ENCODE results near the gene EXOC3L1. TPM values are rescaled to one million over a fixed set of nuclear protein-coding genes. Genes with fewer than 3 reads are reported as not detected.

The EXOC3L1 gene
- total RNA-seq, 2 experiments from 2014 or later, result not detected

DNA sequence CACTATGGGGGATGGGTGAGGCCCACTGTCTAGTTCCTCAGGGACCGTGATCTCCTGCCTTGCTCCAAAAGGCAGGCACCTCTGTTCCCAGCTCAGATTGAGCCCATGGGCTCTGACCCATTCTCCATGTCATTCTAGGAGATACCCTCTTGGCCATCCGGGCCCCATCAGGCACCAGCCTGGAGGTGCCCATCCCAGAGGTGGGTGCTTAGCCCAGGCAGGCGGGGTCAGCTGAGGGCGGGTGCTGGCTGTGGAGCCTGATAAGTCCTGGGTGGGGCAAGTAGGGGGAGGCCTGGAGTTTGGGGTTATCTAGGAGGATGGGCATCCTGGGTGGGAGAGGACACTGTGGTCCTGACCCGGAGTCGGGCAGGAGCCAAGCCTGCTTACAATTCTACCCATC is 4.3 kb upstream of the EXOC3L1 start:
- CTCF ChIA-PET, result no interaction called here
- TF ChIP-seq CTCF (IDR thresholded peaks at IDR 0.05), result no peak
- Mint-ChIP-seq H3K27ac (peak overlapping the region; percentile 87), H3K27me3 (no peaks in the 10 kb centered on the region), H3K9me3 (no peaks in the 10 kb centered on the region), H3K4me3 (peak overlapping the region; percentile 92), H3K36me3 (ENCODE audit: low read depth) (peaks cover 62% of the 10 kb centered on the region), H3K4me1 (ENCODE audit: low read depth) (peaks cover 50% of the 10 kb centered on the region)
- intact Hi-C loops (cut with DNase I, micrococcal nuclease), result loop anchor here in 1 of 2 experiments (5.0 kb wide), 1 partner anchor 262 kb away; the partner anchor contains the start of gene CIAO2B
- no peak for DNase-seq
- Histone ChIP-seq H3K4me3 (ENCODE audit: low read length) (no peak overlapping the region), H3K27me3 (ENCODE audit: control insufficient read depth in 1 of 2, insufficient read depth in 2 of 2, low read length in 2 of 2) (no peaks in the 10 kb centered on the region), H3K36me3 (ENCODE audit: insufficient read depth, low read length) (peaks cover 57% of the 10 kb centered on the region), H3K27ac (ENCODE audit: low read depth in 1 of 2, low read length in 2 of 2) (no peak overlapping the region), H3K9me3 (ENCODE audit: control insufficient read depth in 1 of 2, insufficient read depth in 1 of 2, low read length in 2 of 2) (no peaks in the 10 kb centered on the region), H3K4me1 (ENCODE audit: insufficient read depth, low read length) (peaks cover 51% of the 10 kb centered on the region)
- ATAC-seq (ENCODE audit: poor library complexity), result no peak
- POLR2A ChIA-PET, result interaction anchor here (0.7 to 1.2 kb wide), 2 partner anchors 9 to 34 kb away, joined by 3 read pairs; partner anchors contain the start of genes FBXL8 and TRADD

- ATAC-seq (ENCODE audit: poor library complexity) (no peak), DNase-seq (no peak)
- peak overlapping the region in 1 of 2 donors; percentile 3 for H3K27ac ChIP-seq (ENCODE audit: low read depth in 1 of 2, low read length in 2 of 2)
- no peak for TF ChIP-seq CTCF (IDR thresholded peaks at IDR 0.05)
- no peaks in the 10 kb centered on the region for H3K27me3 ChIP-seq (ENCODE audit: control insufficient read depth in 1 of 2, insufficient read depth in 2 of 2, low read length in 2 of 2)
- no peaks in the 10 kb centered on the region for H3K9me3 ChIP-seq (ENCODE audit: control insufficient read depth in 1 of 2, insufficient read depth in 1 of 2, low read length in 2 of 2)
- Mint-ChIP-seq H3K36me3 (ENCODE audit: low read depth) (peaks cover 60% of the 10 kb centered on the region), H3K4me3 (peak overlapping the region; percentile 92), H3K4me1 (ENCODE audit: low read depth) (peaks cover 49% of the 10 kb centered on the region), H3K9me3 (no peaks in the 10 kb centered on the region), H3K27me3 (no peaks in the 10 kb centered on the region), H3K27ac (peak overlapping the region; percentile 87)
- intact Hi-C loops (cut with DNase I, micrococcal nuclease), result loop anchor here (2.0 to 5.0 kb wide), 2 partner anchors 33 to 261 kb away; partner anchors contain the start of genes CIAO2B (in 1 of the 2) and TMEM208 (in 1 of the 2)
- H3K4me3 ChIP-seq (ENCODE audit: low read length), result peak overlapping the region; percentile 95
- H3K36me3 ChIP-seq (ENCODE audit: insufficient read depth, low read length), result peaks cover 56% of the 10 kb centered on the region
- ChIA-PET CTCF (interaction anchor here (1.2 to 1.5 kb wide), 2 partner anchors 8 to 176 kb away, joined by 3 to 4 read pairs; no protein-coding TSS in a partner anchor), POLR2A (interaction anchor here (1.4 kb wide), 1 partner anchor 10 kb away, joined by 6 read pairs; the partner anchor contains the start of gene MATCAP1)
- H3K4me1 ChIP-seq (ENCODE audit: insufficient read depth, low read length), result peaks cover 51% of the 10 kb centered on the region
Observed at GRCh38 chr16:67193536-67193935, 3.6 kb upstream of the EXOC3L1 start.

DNA sequence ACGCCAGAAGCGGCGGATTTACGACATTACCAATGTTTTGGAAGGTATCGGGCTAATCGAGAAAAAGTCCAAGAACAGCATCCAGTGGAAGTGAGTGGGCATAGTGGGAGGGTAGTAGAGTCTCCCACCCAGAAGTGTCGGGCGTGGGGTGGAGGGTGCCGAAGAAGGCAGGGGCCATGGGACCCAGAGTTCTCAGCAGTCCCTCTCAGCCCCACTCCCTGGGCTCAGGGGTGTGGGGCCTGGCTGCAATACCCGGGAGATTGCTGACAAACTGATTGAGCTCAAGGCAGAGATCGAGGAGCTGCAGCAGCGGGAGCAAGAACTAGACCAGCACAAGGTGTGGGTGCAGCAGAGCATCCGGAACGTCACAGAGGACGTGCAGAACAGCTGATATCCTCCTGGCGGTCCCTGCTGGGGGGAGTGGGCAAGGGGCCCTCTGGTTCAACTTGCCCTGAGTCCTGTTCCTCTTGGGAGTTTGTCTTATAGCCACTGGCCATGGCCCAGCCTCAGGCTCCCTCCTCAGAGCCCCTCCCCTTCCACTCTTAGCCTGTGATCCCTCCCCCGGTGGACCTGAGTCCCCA is 2.9 kb upstream of the EXOC3L1 start:
- no peak for TF ChIP-seq CTCF (IDR thresholded peaks at IDR 0.05)
- Mint-ChIP-seq H3K27me3 (no peaks in the 10 kb centered on the region), H3K9me3 (no peaks in the 10 kb centered on the region), H3K36me3 (ENCODE audit: low read depth) (peaks cover 54% of the 10 kb centered on the region), H3K4me3 (peak overlapping the region; percentile 92), H3K27ac (peak overlapping the region; percentile 87), H3K4me1 (ENCODE audit: low read depth) (peaks cover 43% of the 10 kb centered on the region)
- no peaks in the 10 kb centered on the region for H3K9me3 ChIP-seq (ENCODE audit: control insufficient read depth in 1 of 2, insufficient read depth in 1 of 2, low read length in 2 of 2)
- no peaks in the 10 kb centered on the region for H3K27me3 ChIP-seq (ENCODE audit: control insufficient read depth in 1 of 2, insufficient read depth in 2 of 2, low read length in 2 of 2)
- peak overlapping the region; percentile 69 to 86 for H3K27ac ChIP-seq (ENCODE audit: low read depth in 1 of 2, low read length in 2 of 2)
- CTCF ChIA-PET, result interaction anchor here (0.6 to 1.5 kb wide), 5 partner anchors 8 to 175 kb away, joined by 3 to 4 read pairs (median 3); no protein-coding TSS in a partner anchor
- peaks cover 51% of the 10 kb centered on the region for H3K4me1 ChIP-seq (ENCODE audit: insufficient read depth, low read length)
- POLR2A ChIA-PET, result interaction anchor here (1.1 to 1.6 kb wide), 3 partner anchors 9 to 43 kb away, joined by 3 to 9 read pairs (median 6); partner anchors contain the start of genes MATCAP1 and TMEM208
- peak; percentile 40 for ATAC-seq (ENCODE audit: poor library complexity)
- peak in 2 of 14 experiments; percentile 40 to 44 for DNase-seq
- H3K36me3 ChIP-seq (ENCODE audit: insufficient read depth, low read length), result peaks cover 50% of the 10 kb centered on the region
- peak overlapping the region; percentile 95 for H3K4me3 ChIP-seq (ENCODE audit: low read length)
- intact Hi-C loops (cut with DNase I, micrococcal nuclease), result loop anchor here (1.0 to 5.0 kb wide), 3 partner anchors 34 to 261 kb away; partner anchors contain the start of genes TMEM208 (in 2 of the 2) and CIAO2B (in 1 of the 2)
